Stimulated activated CD8-positive, alpha-beta memory T cell treated with anti-CD3 and anti-CD28 coated beads, Interleukin-7, amount 100 ng/mL, for 1 hour (primary cell): ENCODE data around the gene TLL2.

Experiments
- DNase-seq, 2 donors: peaks; one replicate each; pipeline ENCODE4 v3.0.0-alpha.2; 2020; ENCODE audit warnings: low read depth in 2 of 2

TLL2 gene

DNA sequence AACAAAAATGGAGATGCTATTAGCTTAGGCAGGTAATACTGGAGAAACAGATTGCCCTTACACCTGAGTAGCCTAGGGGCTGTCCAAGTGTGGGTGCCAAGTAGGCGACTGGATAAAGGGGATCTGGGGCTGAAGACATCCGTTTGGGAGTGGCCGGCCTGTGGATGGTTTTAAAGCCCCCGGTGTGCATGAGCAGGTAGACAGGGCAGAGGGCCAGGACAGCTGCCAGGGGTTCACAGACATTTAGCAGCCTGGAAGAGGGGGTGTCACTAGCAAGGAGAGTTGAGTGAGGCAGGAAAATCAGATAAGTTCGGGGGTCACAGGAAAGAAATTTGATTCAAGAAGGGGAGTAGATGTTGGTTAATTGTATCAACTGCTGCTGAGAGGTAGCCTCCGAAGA lies 153.4 kb downstream of the TLL2 start:
- DNase-seq, result no peak

DNA sequence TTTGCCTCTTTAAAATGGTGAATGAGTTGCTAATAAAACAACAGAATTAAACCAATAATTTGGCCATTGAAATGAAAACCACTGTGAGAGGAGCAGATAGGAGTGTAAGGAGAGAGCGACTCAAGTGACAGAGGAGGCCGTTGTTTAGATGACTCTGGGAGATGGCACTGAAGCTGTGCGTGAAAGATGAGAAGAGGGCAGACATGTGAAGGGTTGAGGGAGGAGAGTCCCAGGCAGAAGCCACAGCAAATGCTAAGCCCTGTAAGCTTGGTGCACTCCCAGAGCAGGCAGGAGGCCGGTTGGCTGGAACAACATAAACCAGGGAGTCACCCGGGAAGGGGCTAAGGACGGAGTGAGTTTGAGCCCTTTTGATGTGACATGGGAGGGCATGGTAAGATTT lies 154.1 kb downstream of the TLL2 start:
- DNase-seq, result no peak

DNA sequence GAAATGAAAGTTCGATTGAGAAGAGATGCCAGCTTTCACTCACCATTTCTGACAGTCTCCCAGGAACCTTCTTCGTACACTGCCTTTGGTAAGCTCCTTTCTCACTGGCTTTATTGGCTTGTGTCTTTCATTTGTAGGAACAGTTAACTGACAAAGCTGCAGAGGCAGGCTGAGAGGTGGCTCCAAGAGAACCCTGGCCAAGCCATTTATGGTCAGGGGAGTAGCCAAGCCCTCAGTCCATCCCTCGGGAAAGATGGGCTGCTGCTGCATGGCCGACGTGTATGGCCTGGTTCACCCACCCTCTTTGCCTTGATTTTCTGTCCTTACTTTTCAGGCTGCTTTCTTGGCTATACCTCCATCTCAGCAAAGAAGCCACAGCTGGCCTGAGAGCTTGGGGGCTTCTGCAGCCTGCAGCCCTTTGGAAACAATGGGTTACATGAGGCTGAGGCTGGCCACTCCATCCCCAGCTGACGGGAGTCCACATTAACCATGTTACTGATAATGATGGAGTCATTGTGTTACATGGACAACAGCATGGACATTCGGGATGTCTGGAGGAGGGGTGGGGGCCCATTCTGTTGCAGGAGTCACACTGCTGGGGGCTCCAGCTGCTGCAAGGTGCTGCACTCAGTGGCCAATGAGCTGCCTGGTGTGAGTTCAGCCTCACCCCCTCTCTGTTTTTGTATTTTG lies 154.7 kb downstream of the TLL2 start, which contains the start of gene OPALIN:
TSS of gene OPALIN (minus strand) at position 152 of the 690 bp plus-strand sequence. CDS start at position 46, 106 bp downstream.
- DNase-seq, result no peak

DNA sequence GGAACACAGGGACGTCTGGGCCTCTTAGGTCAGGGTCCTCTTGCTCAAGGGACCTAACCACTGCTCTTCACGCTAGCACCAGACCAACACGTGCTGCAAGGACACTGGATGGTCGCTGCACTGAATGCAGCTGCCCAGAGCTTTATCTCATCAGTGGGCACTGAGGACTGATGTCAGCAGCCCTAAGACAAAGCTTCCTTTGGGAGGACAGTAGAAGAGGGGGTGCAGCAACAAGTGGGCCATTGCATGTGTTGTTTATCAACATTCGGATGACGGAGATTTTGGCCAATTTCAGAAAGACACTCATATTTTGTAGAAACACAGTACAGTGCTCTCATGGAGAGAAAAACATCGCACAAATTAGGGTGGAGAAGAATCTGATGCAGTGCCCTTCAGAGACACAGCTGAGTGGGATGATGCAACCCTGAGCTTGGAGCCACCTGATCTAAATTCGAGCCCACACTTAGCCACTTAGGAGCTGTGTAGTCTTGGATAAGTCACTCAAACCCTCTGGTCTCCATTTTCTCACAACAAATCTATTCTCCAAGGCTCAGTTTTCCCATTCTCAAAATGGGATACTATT lies 156.6 kb downstream of the TLL2 start:
- no peak for DNase-seq

DNA sequence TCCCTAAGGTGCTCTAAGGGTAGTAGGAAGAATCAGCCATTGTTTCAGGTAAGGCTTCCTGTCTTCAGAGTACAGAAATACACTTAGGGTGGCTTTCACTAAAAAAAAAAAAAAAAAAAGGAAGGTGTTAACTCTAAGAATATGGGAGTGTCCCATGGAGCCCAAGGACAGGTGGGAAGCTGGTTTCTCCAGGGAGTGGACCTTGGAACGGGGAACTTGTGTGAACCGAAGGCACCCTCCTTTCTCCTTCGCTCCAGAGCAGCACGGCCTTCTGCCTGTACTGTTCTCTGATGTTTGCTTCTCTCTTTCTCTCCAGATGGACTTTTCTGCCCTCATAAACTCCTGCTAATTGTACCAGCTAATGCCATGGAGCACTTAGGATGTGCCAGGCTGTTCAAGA lies 161.1 kb downstream of the TLL2 start:
- no peak for DNase-seq

DNA sequence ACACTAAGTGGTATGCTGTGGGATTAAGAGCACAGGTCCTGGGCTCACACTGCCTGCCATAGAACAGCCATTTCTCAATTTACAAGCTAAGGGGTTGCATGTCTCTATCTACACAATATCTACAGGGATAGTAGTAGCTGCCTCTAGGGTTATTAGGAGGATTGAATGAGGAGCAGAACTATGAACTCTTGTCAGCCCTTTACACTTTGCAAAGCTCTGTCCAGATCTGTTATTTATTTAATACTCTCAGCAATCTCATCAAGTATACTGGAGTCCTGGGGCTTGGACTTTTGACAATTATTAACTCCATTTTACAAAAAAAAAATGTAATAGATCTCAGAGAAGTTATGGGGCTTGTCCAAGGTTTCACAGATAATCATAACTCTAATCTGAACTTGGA lies 161.7 kb downstream of the TLL2 start:
- no peak for DNase-seq

DNA sequence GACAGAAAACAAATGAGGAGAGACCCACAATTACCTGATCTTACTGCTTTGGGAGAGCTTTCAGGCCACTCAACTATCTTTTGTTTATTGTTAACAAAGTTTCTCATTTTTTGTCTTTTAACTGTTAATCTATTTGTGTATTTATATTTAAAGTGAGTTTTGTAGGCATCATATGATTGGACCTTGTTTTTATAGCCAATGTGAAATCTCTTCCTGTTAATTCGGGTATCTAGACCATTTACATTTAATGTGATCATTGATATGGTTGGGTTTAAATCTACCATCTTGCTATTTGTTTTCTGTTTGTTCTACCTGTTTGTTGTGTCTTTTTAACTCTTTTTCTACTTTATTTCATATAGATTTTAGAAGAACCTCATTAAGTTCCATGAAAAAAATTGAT lies 167.4 kb downstream of the TLL2 start:
- no peak for DNase-seq

DNA sequence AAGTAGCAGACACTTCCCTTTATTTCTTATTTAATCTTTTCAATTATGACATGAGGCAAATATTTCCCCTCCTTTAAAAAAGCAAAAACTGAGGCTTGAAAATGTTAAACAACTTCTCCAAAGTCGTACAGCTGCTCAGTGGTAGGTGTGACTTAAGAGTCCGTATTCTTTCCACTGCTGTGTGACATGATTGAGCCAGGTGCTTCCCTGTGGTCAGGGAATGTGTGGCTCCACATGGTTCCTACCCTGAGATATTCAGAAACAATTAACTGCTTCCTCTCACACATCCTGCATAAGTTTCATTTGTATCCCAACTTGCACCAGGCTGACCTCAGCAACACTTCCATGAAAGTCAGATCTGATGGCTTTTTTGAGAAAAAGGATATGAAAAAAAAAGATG lies 168.5 kb downstream of the TLL2 start:
- DNase-seq, result no peak

DNA sequence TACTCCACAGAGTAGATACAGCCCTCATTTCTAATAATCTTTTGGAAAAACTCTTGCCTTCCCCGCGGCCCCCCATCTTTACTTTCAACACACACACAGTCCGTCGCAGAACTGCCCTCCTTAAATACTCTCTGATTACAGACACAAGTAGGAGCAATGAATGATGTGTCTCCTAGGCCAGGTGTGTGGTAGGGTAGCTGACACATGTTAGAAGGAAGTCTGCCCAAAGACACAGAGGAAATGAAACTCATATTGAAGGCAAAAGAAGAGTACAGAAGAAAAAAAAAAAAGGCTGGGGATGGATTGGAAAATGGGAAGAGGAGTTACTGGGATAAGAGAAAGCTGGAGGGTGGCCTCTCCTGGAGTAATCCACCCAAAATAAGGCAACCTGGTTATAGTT lies 169.5 kb downstream of the TLL2 start:
- DNase-seq, result no peak

DNA sequence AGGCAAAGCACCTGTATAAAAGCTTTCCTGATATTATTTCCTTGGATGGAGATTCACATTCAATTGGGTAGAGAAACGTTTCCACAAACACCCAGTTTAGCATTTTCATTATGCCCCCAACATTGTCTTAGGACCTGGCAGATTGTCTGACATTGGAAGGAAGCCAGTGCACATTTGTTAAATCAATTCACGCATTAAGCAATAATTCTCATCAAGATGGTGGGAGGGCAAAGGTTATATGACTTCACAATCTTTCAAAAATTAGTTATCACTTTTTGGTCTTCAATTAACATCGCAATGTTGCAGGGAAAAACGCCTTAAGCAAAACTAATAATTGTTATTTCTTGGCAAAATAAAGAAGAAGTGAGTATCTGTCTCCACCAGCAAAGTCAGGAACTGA lies 171.3 kb downstream of the TLL2 start:
- no peak for DNase-seq

DNA sequence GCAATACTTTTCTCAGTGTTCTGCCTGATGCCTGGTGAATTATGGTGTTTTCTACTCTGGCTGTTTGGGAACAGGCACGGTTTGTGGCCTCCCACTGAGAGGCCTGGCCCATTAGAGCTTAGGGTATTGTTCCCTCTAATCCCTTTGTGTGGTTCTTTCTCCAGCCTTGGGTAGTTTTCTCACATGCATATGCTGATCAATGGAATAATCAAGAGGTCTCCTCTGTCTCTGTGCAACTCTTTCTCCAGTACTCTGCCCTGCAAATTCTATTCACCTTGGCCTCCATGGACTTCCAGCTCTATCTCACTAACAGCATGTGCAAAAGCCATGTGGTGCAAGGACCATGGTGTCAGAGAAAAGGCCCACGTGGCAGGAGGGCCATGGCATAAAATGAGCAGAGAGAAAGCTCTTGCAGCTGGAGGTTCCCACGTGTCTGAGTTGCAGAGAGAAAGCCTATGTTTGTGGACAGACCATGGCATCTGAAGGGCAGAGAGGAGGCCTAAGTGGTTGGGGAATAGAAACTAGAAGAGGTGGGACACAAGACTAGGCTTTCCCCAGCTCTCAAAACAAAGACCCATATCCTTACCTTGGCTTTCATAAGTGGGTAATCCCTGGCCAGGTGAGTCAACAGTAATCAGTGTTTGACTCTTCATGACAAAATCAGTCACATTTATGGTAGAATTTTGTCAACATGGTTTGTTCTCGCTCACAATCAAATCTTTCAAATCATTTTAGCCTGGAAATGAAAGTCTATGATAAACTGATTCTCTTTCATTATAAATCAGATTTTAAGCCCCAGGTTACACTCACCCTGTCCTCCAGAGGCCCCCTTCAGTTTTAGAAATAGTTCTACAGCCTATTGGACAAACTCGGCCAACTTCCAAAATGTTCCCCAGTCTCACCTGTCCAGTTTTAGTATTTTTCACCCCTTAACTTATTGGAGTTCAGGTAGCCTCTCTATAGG lies 172.2 kb downstream of the TLL2 start:
- no peak for DNase-seq

DNA sequence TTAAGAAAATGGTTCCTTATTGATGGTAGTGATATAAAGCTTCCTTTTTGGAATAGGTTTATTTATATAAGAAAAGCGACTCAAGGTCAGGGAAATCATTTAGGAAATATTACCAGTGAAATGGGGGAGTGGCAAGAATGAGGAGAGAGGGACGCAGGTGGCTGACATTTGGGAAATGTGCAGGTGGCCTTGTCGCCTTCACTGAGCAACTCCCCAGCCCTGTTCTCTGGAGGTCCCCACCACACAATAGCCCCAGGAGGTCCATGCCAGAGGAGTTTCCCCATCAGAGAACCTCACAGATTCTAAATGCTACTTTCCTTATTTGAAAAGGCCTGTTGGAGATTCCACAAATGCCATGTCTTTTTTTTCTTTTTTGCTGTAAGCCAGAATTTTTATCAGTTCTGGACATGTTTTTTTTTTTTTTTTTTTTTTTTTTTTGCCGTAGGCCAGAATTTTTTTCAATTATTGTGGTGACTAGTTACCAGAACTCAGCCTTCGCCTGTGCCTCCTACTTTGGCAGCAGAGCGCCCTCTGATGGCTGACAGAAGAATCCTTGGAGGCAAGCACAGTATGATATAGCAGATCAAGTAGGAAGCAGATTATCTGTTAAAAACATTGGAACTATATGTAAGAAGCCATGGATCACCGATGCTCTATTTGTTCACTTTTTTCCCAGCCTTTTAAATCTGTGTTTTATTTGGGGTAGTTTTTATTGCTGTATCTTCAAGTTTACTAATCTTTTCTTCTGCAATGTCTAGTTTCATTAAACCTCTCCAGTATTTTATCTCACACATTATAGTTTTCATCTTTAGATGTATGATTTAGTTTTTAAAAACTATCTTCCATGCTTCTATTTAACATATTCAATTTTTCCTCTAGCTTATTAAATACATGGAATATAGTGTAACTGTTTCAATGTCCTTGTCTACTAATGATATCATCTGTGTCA lies 173.5 kb downstream of the TLL2 start:
- peak in 1 of 2 donors; percentile 20 for DNase-seq

DNA sequence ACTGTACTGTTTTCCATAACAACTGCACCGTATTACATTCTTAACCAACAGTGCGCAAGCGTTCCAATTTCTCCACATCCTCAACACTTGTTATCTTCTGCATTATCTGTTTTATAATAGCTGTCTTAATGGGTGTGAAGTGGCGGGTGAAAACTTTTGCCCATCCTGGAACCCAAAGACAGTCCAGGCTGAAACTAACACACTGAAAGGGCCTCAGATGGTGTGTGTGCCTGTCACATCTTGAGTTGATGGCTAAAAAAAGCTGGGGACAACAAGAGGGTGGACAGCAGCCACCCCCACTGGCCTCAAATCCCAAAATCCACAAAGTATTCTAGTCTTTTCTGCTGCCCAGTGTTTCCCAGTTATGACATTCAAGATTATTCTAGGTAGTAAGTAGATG lies 174.3 kb downstream of the TLL2 start:
- DNase-seq, result no peak

DNA sequence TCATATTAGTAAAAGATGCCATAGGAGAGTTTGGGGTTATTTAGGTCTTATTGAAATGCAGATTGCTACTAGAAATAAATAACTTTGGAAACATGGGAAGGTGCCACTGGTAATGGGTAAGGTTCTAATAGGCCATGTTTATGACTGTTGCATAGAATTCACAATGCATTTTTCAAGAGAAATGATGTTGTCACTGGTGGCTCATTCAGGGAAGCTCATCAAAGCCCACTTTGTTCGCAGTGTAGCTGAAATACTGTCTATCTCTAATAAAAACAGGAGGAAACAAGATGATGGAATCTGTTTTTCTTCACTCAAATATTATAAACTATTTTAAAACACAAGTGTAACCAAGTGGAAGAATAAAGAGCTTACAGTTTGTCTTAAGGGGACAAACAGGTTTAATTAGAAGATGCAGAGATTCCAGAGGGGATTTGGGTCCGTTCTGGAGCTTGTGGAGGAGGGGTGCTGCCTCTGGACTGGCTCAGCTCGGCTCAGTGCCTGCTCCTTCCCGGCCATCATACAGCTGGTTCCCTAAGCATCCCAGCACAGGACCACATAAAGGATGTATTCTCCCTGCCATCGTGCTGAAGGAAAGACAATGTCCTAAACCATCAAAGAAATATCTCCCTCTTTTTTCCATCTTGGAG lies 175.3 kb downstream of the TLL2 start:
- DNase-seq, result no peak

DNA sequence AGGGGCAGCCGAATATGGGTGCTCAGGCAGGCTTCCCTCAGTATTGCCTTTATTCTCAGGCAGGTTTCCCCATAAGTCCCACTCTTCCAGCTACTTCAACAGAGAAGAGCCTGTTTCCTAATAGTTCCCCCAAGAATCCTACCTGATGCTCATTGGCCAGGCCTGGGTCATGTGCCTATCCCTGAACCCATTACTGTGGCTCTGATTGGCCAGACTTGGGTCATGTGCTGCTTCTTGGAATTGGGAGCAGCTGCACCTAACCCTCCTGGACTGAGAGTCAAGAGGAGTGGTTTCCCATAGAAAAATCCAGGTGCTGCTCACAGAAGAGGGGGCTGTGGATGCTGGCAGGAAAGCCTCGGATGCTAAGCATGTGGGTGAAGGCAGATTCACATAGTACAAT lies 176.6 kb downstream of the TLL2 start:
- DNase-seq, result no peak

DNA sequence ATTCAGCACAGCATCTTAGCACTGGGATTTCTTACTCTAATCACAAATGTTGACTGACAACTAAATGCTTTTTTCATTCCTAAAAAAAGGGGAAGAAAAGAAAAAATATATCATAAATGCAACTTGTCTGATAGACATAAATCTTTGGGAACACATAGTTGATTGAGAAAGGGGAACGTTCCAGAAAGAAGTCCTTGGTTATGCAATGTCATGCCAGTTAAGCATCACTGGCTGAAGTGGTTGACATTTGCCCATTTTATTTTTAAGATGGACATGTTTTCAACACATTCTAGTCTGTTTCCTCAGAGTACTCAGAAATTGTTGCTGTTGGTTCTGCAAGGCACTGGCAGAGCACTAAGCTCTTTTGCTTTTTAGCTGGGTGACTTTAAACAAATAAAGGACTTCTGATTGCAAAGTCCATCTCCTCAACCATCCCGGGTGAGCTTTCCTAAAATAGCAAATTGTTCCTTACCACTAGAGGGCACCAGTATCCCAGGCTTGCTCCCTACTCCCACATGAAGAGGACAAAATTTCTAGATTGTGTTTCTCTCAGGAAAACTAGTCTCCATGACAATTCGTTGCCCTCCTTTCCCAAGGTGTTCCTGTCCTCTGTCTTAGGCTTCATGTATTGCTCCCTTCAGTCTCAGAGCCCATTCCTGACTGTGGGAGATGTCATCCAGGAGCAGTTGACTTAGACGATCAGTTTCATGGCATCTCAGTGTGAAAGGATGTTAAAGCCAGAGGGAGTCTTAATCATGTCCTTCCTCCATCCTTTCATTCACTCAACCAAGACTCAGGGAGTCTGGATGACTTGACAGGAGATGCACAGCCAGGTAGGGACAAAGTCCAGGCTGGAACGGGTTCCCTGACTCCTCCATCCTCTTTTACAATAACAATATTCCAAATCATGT lies 178.9 kb downstream of the TLL2 start:
- no peak for DNase-seq

DNA sequence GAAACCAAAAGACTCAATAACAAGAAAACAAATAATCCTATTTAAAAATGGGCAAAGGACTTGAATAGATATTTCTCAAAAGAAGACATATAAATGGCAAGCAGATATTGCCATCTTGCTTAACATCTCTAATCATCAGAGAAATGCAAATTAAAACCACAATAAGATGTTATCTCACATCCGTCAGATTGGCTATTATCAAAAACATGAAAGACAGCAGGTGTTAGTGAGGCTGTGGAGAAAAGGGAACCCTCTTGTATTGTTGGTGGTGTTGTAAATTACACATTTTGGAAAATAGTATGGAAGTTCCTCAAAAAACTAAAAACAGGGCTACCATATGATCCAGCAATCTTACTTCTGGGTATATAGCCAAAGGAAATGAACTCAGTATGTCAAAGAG lies 180.6 kb downstream of the TLL2 start:
- no peak for DNase-seq

DNA sequence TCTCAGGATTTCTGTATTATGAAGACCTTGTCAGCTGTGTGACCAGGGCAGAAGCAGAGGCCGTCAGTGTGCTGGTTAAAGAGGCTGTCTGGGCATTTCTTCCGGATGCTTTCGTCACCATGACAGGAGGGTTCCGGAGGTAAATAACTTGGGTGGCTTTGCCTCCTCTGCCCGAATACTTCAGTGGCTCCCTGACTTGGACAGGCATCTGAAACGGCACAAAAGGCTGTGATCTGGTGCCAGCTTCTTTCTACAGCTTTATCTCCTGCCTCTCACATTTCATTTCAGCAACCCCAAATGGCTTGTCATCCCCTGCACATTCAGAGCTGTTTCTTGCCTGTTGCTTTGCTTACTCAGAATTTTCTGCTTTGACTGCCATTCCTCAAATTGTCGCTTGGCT lies 186.3 kb downstream of the TLL2 start:
- no peak for DNase-seq

DNA sequence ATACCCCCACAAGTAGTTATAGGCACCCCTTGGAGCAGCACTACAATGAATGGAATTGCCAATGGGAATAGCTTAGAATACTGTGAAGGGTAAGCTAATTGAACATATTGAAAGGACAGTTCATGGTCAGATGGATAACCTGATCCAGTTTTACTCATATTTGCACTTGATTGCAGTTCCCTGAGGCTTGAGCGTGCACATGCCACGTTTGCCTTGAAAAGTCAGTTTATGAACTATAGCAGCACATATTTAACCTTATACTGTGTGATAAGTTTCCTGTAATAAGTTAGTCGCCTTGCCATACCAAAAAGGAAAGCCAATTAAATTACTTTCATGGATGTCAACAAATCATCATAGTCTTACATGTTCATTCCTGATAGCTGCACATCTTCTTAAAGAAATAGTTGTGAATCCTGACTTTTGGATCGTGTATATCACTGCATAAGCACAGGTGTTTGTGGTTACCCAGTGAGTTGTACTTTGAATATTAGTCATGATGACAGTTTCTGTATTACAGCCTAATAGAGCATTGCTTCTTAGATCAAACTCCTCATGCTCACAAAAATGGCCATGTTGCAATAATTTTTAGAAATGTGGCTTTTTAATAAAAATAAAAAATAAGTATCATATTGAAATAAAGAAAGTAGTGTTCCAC lies 187.9 kb downstream of the TLL2 start:
- DNase-seq, result no peak
